CD4-positive, alpha-beta memory T cell (primary cell): Measurements from ENCODE around the gene ABHD2. TPM values are rescaled to one million over a fixed set of nuclear protein-coding genes. Genes with fewer than 3 reads are reported as not detected.
"Not testable (repeated sequence)": the region's sequence is repeated elsewhere in the genome, so short reads cannot be mapped to it uniquely, and the experiment has no call there.

ENCODE experiments used
- CTCF ChIA-PET: fragments of 350-600 bp; sonication (Branson Sonifier 250); formaldehyde crosslinking; loops from one replicate; lab custom pipeline; 2021; ENCODE audit warnings: inconsistent platforms; ENCODE audit not compliant: partially characterized antibody; lab: Charles Lee
- POLR2A ChIA-PET: fragments of 350-600 bp; sonication (Branson Sonifier 250); formaldehyde crosslinking; loops from one replicate; lab custom pipeline; 2021; ENCODE audit not compliant: partially characterized antibody; lab: Charles Lee
- DNase-seq, 5 donors: peaks; one replicate each; pipeline versions ENCODE4 v3.0.0 to v3.0.0-alpha.2; 2020 to 2022; ENCODE audit warnings: mixed read lengths in 1 of 5
- H3K27ac ChIP-seq: one replicate; pipeline ENCODE4 v1.7.0; 2013; ENCODE audit warnings: low read depth, low read length
- H3K27me3 ChIP-seq: 2 replicates; pipeline ENCODE4 v1.7.0; 2013; ENCODE audit warnings: mild to moderate bottlenecking, low read length, moderate library complexity; ENCODE audit not compliant: insufficient read depth
- H3K36me3 ChIP-seq: 2 replicates; pipeline ENCODE4 v1.7.0; 2013; ENCODE audit warnings: mild to moderate bottlenecking, low read length, moderate library complexity; ENCODE audit not compliant: insufficient read depth
- H3K4me1 ChIP-seq: 2 replicates; pipeline ENCODE4 v1.7.0; 2013; ENCODE audit warnings: mild to moderate bottlenecking, low read length, moderate library complexity; ENCODE audit not compliant: insufficient read depth
- H3K4me3 ChIP-seq, 2 donors: one replicate each; pipeline ENCODE4 v1.7.0; 2013; ENCODE audit warnings: low read length in 2 of 2, mild to moderate bottlenecking in 1 of 2
- H3K9me3 ChIP-seq, 2 donors: one replicate each; pipeline ENCODE4 v1.7.0; 2013; ENCODE audit warnings: low read length in 2 of 2, control low read depth in 1 of 2; ENCODE audit not compliant: control insufficient read depth in 1 of 2
- H3K27ac Mint-ChIP-seq, 7 donors: one replicate each; pipeline ENCODE4 v1.8.0; 2020 to 2021; ENCODE audit warnings: mixed read lengths in 7 of 7, mild to moderate bottlenecking in 6 of 7, inconsistent platforms in 3 of 7, moderate library complexity in 3 of 7
- H3K27me3 Mint-ChIP-seq, 2 donors: one replicate each; pipeline ENCODE4 v1.8.0; 2020 to 2021; ENCODE audit warnings: mixed read lengths in 2 of 2
- H3K36me3 Mint-ChIP-seq, 2 donors: one replicate each; pipeline ENCODE4 v1.8.0; 2020 to 2021; ENCODE audit warnings: mixed read lengths in 2 of 2, inconsistent platforms in 1 of 2, mild to moderate bottlenecking in 1 of 2
- H3K4me1 Mint-ChIP-seq, 4 donors: one replicate each; pipeline ENCODE4 v1.8.0; 2020 to 2021; ENCODE audit warnings: mixed read lengths in 4 of 4, mild to moderate bottlenecking in 1 of 4
- H3K4me3 Mint-ChIP-seq, 8 donors: one replicate each; pipeline ENCODE4 v1.8.0; 2020 to 2021; ENCODE audit warnings: mixed read lengths in 8 of 8, mild to moderate bottlenecking in 7 of 8, moderate library complexity in 6 of 8, inconsistent platforms in 3 of 8
- H3K9me3 Mint-ChIP-seq, 8 donors: one replicate each; pipeline ENCODE4 v1.8.0; 2020 to 2021; ENCODE audit warnings: mixed read lengths in 8 of 8, mild to moderate bottlenecking in 5 of 8, inconsistent platforms in 3 of 8, moderate library complexity in 1 of 8
- intact Hi-C: fragments of 100-400 bp; cut with micrococcal nuclease; formaldehyde crosslinking; loops from one replicate; pipeline ENCODE4 v1.15.1; 2023
- polyA plus RNA-seq, 2 donors: library from polyadenylated mRNA; unstranded; fragments of 300-500 nt; fragmentation: Illumina TruSeq; gene quantifications; one replicate each; pipeline ENCODE4 v1.2.3, GENCODE V29; 2021
- total RNA-seq, 2 experiments: library from RNA; stranded (reverse); gene quantifications; one replicate each; pipeline ENCODE4 v1.2.3, GENCODE V29; 2021

ABHD2 gene
- total and polyA plus RNA-seq, 4 experiments from 2014 or later: 12.7 to 68.9 (median 46.6) TPM

DNA sequence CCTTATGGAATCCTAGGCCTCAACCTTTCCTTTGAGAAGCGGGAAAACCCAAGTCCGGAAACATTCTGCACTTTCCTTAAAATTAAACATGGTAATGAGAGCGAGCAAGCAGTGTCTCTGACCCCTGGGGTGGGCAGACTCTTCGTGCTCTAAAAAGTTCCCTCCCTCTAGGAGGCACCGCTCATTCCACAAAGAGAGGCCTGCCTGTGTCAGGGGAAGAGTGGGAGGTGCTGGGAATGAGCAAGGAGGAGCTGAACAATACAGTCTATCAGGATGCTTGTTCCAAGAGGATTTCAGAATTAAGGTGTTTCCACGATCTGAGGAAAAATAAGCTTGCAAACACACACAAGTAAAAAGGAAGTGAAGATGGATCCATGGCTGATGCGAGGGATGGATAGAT, 139.2 kb downstream of the ABHD2 start:
- CTCF ChIA-PET: no interaction called here

GRCh38 chr15:89230277-89230676, 142.0 kb downstream of the ABHD2 start:
- POLR2A ChIA-PET: no interaction called here

More for the DNA sequence above, 139.2 kb downstream of the ABHD2 start:
- Histone ChIP-seq H3K36me3 (no peaks in the 10 kb centered on the region), H3K4me1 (no peaks in the 10 kb centered on the region), H3K27ac (no peak overlapping the region), H3K27me3 (no peaks in the 10 kb centered on the region), H3K4me3 (no peak overlapping the region), H3K9me3 (no peaks in the 10 kb centered on the region)
- Mint-ChIP-seq H3K36me3 (no peaks in the 10 kb centered on the region), H3K27me3 (peaks cover 6 to 9% of the 10 kb centered on the region in 2 donors), H3K4me3 (no peak overlapping the region), H3K27ac (peak overlapping the region in 1 of 7 donors; percentile 14), H3K9me3 (peaks cover 0 to 3% (median 0%) of the 10 kb centered on the region in 8 donors), H3K4me1 (no peaks in the 10 kb centered on the region)
- DNase-seq: no peak
- POLR2A ChIA-PET: no interaction called here
- intact Hi-C loops: no loop called here

DNA sequence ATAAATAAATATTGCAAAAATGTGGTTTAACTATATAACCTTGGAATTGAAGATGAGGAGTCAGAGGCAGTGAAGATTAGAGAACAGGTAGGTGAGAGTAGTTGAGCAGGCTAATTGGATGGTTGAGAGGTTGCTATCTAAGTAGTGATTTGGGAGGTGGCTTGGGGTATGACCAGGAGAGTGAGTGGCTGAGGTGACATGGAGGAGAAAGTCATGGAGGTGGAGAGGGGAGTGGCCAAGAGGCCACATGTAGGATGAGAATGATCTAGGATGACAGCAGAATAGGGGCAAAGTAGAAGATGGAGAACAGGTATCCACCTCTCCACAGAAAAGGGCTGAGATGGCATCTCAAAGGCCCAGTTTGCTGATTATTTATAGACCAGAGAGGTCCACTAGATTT, 143.6 kb downstream of the ABHD2 start:
- ChIA-PET POLR2A (no interaction called here), CTCF (interaction anchor here (2.3 kb wide), 1 partner anchor 25 kb away, joined by 7 read pairs; no protein-coding TSS in a partner anchor)
- Mint-ChIP-seq H3K4me1 (no peaks in the 10 kb centered on the region), H3K27me3 (peaks cover 11 to 12% of the 10 kb centered on the region in 2 donors), H3K9me3 (peaks cover 0 to 2% (median 0%) of the 10 kb centered on the region in 8 donors), H3K27ac (no peak overlapping the region), H3K36me3 (no peaks in the 10 kb centered on the region), H3K4me3 (no peak overlapping the region)
- Histone ChIP-seq H3K9me3 (no peaks in the 10 kb centered on the region), H3K4me3 (no peak overlapping the region), H3K36me3 (no peaks in the 10 kb centered on the region), H3K27ac (no peak overlapping the region), H3K4me1 (no peaks in the 10 kb centered on the region), H3K27me3 (no peaks in the 10 kb centered on the region)
- intact Hi-C loops: no loop called here
- DNase-seq: no peak

More at GRCh38 chr15:89230277-89230676, 142.0 kb downstream of the ABHD2 start:
- Histone ChIP-seq H3K36me3 (no peaks in the 10 kb centered on the region), H3K9me3 (no peaks in the 10 kb centered on the region), H3K27ac (no peak overlapping the region), H3K4me1 (no peaks in the 10 kb centered on the region), H3K27me3 (no peaks in the 10 kb centered on the region), H3K4me3 (no peak overlapping the region)
- Mint-ChIP-seq H3K4me1 (no peaks in the 10 kb centered on the region), H3K4me3 (no peak overlapping the region), H3K36me3 (no peaks in the 10 kb centered on the region), H3K27me3 (peaks cover 9 to 10% of the 10 kb centered on the region in 2 donors), H3K27ac (no peak overlapping the region), H3K9me3 (peaks cover 0 to 3% (median 0%) of the 10 kb centered on the region in 8 donors)
- intact Hi-C loops: no loop called here
- CTCF ChIA-PET: no interaction called here
- DNase-seq: no peak

DNA sequence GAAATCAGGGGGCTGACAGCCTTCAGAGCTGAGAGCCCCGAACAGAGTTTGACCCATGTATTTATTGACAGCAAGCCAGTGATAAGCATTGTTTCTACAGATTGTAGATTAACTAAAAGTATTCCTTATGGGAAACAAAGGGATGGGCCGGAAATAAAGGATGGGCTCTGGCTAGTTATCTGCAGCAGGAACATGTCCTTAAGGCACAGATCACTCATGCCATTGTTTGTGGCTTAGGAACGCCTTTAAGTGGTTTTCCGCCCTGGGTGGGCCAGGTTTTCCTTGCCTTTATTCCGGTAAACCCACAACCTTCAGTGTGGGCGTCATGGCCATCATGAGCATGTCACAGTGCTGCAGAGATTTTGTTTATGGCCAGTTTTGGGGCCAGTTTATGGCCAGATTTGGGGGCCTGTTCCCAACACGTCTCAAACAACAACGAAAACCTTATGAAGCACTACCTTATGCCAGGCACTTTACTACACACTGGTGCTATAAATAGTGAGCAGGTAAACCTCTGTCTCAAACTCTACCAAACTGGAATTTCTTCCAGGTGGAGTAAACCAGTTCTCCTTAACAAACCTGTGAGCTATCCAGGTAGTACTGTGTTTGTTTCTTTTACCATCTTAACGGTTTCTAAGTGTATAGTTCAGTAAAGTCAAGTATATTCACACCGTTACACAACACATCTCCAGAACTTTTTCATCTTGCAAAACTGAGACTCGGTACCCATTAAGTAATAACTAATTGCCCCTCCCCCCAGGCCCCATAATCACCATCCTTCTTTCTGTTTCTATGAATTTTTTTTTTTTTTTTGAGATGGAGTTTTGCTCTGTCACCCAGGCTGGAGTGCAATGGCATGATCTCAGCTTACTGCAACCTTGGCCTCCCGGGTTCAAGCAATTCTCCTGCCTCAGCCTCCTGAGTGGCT, 151.9 kb downstream of the ABHD2 start:
- H3K27me3 ChIP-seq, DNase-seq, POLR2A ChIA-PET, H3K27ac ChIP-seq, H3K36me3 Mint-ChIP-seq, H3K36me3 ChIP-seq, H3K27ac Mint-ChIP-seq, H3K9me3 Mint-ChIP-seq, H3K9me3 ChIP-seq, H3K27me3 Mint-ChIP-seq, H3K4me3 ChIP-seq, H3K4me3 Mint-ChIP-seq: not testable (repeated sequence)
- intact Hi-C loops: loop anchor here (5.0 to 10.0 kb wide), 2 partner anchors 335 to 773 kb away; partner anchors contain the start of genes MRPL46, MRPS11 and TICRR
- peaks cover 14% of the 10 kb centered on the region for H3K4me1 ChIP-seq
- H3K4me1 Mint-ChIP-seq: peaks cover 10 to 27% (median 19%) of the 10 kb centered on the region in 4 donors
- CTCF ChIA-PET: interaction anchor here (2.5 to 6.6 kb wide), 2 partner anchors 33 kb away, joined by 14 to 28 read pairs; no protein-coding TSS in a partner anchor

GRCh38 chr15:89243046-89243690, 154.9 kb downstream of the ABHD2 start:
- POLR2A ChIA-PET: interaction anchor here (1.3 to 2.9 kb wide), 4 partner anchors 87 to 776 kb away, joined by 3 to 19 read pairs (median 5); partner anchors contain the start of genes MRPL46, MRPS11 and POLG

GRCh38 chr15:89243691-89244573, 155.7 kb downstream of the ABHD2 start, which contains the start of gene FANCI:
Gene FANCI (plus strand): TSS chr15:89243979. CDS start chr15:89247648, 3,669 bp downstream.
- H3K9me3 Mint-ChIP-seq: peaks cover 0 to 6% (median 0%) of the 10 kb centered on the region in 8 donors
- ChIA-PET CTCF (interaction anchor here (0.7 to 2.9 kb wide), 2 partner anchors 37 to 49 kb away, joined by 4 to 22 read pairs; no protein-coding TSS in a partner anchor), POLR2A (interaction anchor here (1.3 to 2.9 kb wide), 5 partner anchors 86 to 777 kb away, joined by 3 to 19 read pairs (median 4); partner anchors contain the start of genes MRPL46, MRPS11 and POLG)
- Histone ChIP-seq H3K9me3 (no peaks in the 10 kb centered on the region), H3K4me1 (peaks cover 14% of the 10 kb centered on the region), H3K4me3 (peak within 1 kb of the TSS; percentile 95), H3K27me3 (no peaks in the 10 kb centered on the region), H3K36me3 (peaks cover 3% of the 10 kb centered on the region), H3K27ac (peak within 1 kb of the TSS; percentile 43)
- H3K27ac Mint-ChIP-seq: peak within 1 kb of the TSS; percentile 80 to 92 (median 89)
- H3K4me1 Mint-ChIP-seq: peaks cover 20 to 40% (median 30%) of the 10 kb centered on the region in 4 donors
- DNase-seq: peak; percentile 93 to 96 (median 94)
- intact Hi-C loops: loop anchor here (1.0 to 10.0 kb wide), 5 partner anchors 37 to 777 kb away; partner anchors contain the start of genes HAPLN3, MRPL46, MRPS11 and TICRR
- peaks cover 0 to 13% of the 10 kb centered on the region in 2 donors for H3K36me3 Mint-ChIP-seq
- H3K4me3 Mint-ChIP-seq: peak within 1 kb of the TSS; percentile 91 to 98 (median 94)
- H3K27me3 Mint-ChIP-seq: no peaks in the 10 kb centered on the region

More at GRCh38 chr15:89243046-89243690, 154.9 kb downstream of the ABHD2 start:
- Mint-ChIP-seq H3K27ac (peak overlapping the region in 5 of 7 donors; percentile 80 to 90 (median 88)), H3K4me1 (peaks cover 20 to 40% (median 30%) of the 10 kb centered on the region in 4 donors), H3K36me3 (peaks cover 0 to 10% of the 10 kb centered on the region in 2 donors), H3K9me3 (peaks cover 0 to 6% (median 0%) of the 10 kb centered on the region in 8 donors), H3K4me3 (peak overlapping the region; percentile 91 to 98 (median 94)), H3K27me3 (no peaks in the 10 kb centered on the region)
- H3K27ac ChIP-seq: peak overlapping the region; percentile 43
- intact Hi-C loops: loop anchor here (1.0 to 10.0 kb wide), 5 partner anchors 36 to 776 kb away; partner anchors contain the start of genes HAPLN3, MRPL46, MRPS11 and TICRR
- no peaks in the 10 kb centered on the region for H3K27me3 ChIP-seq
- DNase-seq: peak in 1 of 5 donors; percentile 38
- CTCF ChIA-PET: interaction anchor here (0.7 to 2.9 kb wide), 4 partner anchors 36 to 115 kb away, joined by 4 to 22 read pairs (median 10); no protein-coding TSS in a partner anchor
- peaks cover 14% of the 10 kb centered on the region for H3K4me1 ChIP-seq
- H3K4me3 ChIP-seq: peak overlapping the region; percentile 95
- H3K36me3 ChIP-seq: no peaks in the 10 kb centered on the region
- no peaks in the 10 kb centered on the region for H3K9me3 ChIP-seq
